Measurements from ENCODE around the gene FOLR3. TPM values are rescaled to one million over a fixed set of nuclear protein-coding genes. Genes with fewer than 3 reads are reported as not detected.
"Not testable (repeated sequence)": the region's sequence is repeated elsewhere in the genome, so short reads cannot be mapped to it uniquely, and the experiment has no call there.

Gene FOLR3
- total RNA-seq, 2 experiments from 2014 or later = not detected

DNA sequence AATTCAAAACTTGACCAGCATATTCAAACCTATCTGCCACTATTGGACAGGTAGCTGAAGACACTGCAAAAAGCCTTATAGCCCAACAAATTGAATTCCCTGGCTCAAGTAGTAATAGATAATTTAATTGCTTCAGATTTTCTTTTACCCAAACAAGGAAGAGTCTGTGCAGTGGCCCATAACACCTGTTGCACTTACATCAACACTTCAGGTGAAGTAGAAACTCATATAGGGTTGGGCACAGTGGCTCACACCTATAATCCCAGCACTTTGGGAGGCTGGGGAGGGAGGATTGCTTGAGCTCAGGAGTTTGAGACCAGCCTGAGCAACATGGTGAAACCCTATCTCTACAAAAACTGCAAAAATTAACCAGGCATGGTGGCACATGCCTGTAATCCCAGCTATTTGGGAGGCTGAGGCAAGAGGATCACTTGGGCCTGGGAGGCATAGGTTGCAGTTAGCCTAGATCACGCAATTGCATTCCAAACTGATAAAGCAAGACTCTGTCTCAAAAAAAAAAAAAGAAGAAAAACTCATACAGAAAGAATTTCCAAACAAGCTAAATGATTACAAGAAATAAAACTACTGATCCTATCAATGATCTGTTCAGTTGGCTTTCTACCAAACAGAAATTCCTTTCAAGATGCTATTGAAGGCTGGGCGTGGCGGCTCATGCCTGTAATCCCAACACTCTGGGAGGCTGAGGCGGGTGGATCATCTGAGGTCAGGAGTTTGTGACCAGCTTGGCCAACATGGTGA, 9.5 kb downstream of the FOLR3 start:
- no peak for DNase-seq
- H3K27me3 Mint-ChIP-seq (ENCODE audit: low read depth) = no peaks in the 10 kb centered on the region
- H3K4me1 Mint-ChIP-seq (ENCODE audit: low read depth) = peaks cover 1% of the 10 kb centered on the region
- H3K36me3 Mint-ChIP-seq (ENCODE audit: low read depth) = no peaks in the 10 kb centered on the region
- no peaks in the 10 kb centered on the region for H3K9me3 Mint-ChIP-seq
- CTCF ChIA-PET = interaction anchor here (0.6 to 3.5 kb wide), 24 partner anchors 9 to 379 kb away, joined by 3 to 33 read pairs (median 6); no protein-coding TSS in a partner anchor
- no peak overlapping the region for H3K4me3 Mint-ChIP-seq
- intact Hi-C loops (cut with micrococcal nuclease) = loop anchor here (1.0 to 5.0 kb wide), 4 partner anchors 32 to 233 kb away; partner anchors contain the start of gene ANAPC15
- no peak overlapping the region for H3K27ac Mint-ChIP-seq

DNA sequence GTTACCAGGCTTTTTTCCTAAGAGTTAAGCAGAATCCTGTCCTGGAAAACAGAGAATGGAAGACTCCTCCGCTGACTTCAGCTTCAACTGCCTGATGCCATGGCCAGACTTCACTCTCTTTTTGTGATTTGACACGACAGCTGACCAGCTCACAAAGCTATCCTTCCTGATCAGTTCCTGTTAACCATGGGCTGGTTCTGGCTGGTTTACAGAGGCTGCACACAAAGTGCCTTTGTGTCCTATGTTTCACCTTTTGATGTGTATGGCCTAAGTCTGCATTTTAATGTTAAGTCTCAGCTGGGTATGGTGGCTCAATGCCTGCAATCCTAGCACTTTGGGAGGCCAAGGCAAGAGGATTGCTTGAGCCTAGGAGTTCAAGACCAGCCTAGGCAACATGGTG, 11.1 kb downstream of the FOLR3 start:
- CTCF ChIA-PET = interaction anchor here (0.6 to 1.5 kb wide), 5 partner anchors 9 to 284 kb away, joined by 3 to 5 read pairs (median 3); no protein-coding TSS in a partner anchor
- Mint-ChIP-seq H3K4me1 (ENCODE audit: low read depth) (peaks cover 1% of the 10 kb centered on the region), H3K36me3 (ENCODE audit: low read depth) (no peaks in the 10 kb centered on the region), H3K27ac (no peak overlapping the region), H3K9me3 (no peaks in the 10 kb centered on the region), H3K27me3 (ENCODE audit: low read depth) (no peaks in the 10 kb centered on the region), H3K4me3 (no peak overlapping the region)
- DNase-seq = no peak
- intact Hi-C loops (cut with micrococcal nuclease) = no loop called here

DNA sequence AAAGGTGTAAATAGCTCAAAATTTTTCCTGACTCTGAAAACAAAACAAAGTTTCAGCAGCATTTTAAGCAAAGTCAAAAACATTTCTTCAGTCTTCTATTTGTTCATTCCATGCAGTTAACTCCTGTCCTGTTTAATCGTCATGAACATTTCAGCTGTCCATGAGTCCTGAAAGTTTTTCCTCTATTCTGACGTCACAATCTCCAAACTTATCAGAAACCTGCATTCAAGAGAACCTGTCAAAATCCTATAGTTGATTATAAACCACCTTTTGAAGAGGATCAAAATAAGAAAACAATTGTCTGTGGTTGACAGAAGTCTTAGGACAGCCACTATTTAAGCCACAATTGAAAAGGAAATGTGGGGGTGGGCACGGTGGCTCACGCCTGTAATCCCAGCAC, 15.4 kb downstream of the FOLR3 start:
- no peak for DNase-seq
- no peaks in the 10 kb centered on the region for H3K9me3 Mint-ChIP-seq
- no peak overlapping the region for H3K4me3 Mint-ChIP-seq
- H3K27ac Mint-ChIP-seq = no peak overlapping the region
- peaks cover 2% of the 10 kb centered on the region for H3K27me3 Mint-ChIP-seq (ENCODE audit: low read depth)
- intact Hi-C loops (cut with micrococcal nuclease) = no loop called here
- H3K4me1 Mint-ChIP-seq (ENCODE audit: low read depth) = no peaks in the 10 kb centered on the region
- CTCF ChIA-PET = no interaction called here
- H3K36me3 Mint-ChIP-seq (ENCODE audit: low read depth) = no peaks in the 10 kb centered on the region

DNA sequence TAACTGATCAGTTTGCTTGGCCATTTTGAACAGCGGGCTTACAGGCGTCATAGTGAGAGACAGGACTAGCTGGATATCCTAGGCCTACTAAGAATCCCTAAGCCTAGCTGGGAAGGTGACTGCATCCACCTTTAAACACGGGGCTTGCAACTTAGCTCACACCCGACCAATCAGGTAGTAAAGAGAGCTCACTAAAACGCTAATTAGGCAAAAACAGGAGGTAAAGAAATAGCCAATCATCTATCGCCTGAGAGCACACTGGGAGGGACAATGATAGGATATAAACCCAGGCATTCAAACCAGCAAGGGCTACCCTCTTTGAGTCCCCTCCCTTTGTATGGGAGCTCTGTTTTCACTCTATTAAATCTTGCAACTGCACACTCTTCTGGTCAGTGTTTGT, 18.3 kb downstream of the FOLR3 start:
- DNase-seq; H3K9me3 Mint-ChIP-seq; intact Hi-C loops (cut with micrococcal nuclease); H3K4me1 Mint-ChIP-seq (ENCODE audit: low read depth); H3K4me3 Mint-ChIP-seq; H3K27ac Mint-ChIP-seq; H3K27me3 Mint-ChIP-seq (ENCODE audit: low read depth); H3K36me3 Mint-ChIP-seq (ENCODE audit: low read depth): not testable (repeated sequence)
- CTCF ChIA-PET = interaction anchor here (1.2 to 2.7 kb wide), 4 partner anchors 10 to 175 kb away, joined by 3 to 15 read pairs (median 4); no protein-coding TSS in a partner anchor

DNA sequence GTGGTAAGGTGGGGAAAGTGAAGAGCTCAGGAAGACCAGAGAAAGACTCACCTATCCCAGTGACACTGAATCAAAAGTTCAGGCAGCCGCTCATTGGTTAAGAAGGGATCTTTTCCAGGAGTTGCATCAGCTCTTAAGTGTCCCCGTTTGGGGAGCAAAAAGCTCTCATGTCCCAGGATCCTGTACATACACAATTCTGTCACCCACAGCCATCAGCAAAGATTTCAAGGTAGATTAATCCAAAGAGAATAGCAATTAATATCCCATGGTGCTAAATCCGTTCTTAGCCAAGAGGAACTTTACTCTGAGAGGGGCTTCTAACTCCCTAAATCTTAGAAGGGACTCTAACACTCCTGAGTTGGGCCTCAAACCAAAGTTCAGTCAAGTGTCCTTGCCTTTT, 19.3 kb downstream of the FOLR3 start:
- no peak overlapping the region for H3K4me3 Mint-ChIP-seq
- CTCF ChIA-PET = interaction anchor here (1.2 to 2.7 kb wide), 2 partner anchors 11 to 130 kb away, joined by 3 to 15 read pairs; no protein-coding TSS in a partner anchor
- no peaks in the 10 kb centered on the region for H3K4me1 Mint-ChIP-seq (ENCODE audit: low read depth)
- H3K27me3 Mint-ChIP-seq (ENCODE audit: low read depth) = peaks cover 2% of the 10 kb centered on the region
- H3K36me3 Mint-ChIP-seq (ENCODE audit: low read depth) = no peaks in the 10 kb centered on the region
- no peak for DNase-seq
- H3K9me3 Mint-ChIP-seq = no peaks in the 10 kb centered on the region
- intact Hi-C loops (cut with micrococcal nuclease) = no loop called here
- no peak overlapping the region for H3K27ac Mint-ChIP-seq

DNA sequence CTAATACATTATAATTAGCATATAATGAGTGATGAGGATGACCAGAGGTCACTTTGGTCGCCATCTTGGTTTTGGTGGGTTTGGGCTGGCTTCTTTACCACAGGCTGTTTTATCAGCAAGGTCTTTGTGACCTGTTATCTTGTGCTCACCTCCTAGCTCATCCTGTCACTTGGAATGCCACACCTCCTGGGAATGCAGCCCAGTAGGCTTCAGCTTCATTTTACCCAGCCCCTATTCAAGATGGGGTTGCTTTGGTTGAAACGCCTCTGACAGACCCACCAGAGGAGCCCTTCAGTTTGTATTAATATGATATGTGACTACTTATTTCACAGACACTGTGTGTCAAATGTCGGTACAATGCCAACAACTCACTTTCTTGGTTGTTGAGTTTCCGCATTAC, 20.2 kb downstream of the FOLR3 start:
- H3K27ac Mint-ChIP-seq = no peak overlapping the region
- DNase-seq = no peak
- CTCF ChIA-PET = no interaction called here
- H3K36me3 Mint-ChIP-seq (ENCODE audit: low read depth) = no peaks in the 10 kb centered on the region
- no peak overlapping the region for H3K4me3 Mint-ChIP-seq
- intact Hi-C loops (cut with micrococcal nuclease) = no loop called here
- no peaks in the 10 kb centered on the region for H3K4me1 Mint-ChIP-seq (ENCODE audit: low read depth)
- no peaks in the 10 kb centered on the region for H3K9me3 Mint-ChIP-seq
- peaks cover 6% of the 10 kb centered on the region for H3K27me3 Mint-ChIP-seq (ENCODE audit: low read depth)

DNA sequence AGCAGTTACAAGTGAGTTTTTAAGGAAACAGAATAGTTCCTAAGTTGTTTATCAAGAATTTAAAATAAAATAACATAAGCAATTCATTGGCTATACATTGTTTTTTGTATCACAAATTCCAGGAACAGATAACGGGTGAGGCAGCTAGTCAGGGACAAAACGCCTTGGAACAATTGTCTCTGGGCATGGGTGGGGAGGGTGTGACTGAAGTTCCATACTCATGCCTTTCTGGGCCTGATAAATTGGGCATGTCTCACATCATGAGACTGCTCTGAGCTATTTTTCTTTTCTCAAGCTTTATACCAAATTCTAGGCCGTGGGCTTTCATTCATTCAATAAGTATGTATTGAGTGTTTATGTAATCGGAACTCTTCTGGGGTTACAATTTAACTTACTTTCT, 21.6 kb downstream of the FOLR3 start:
- intact Hi-C loops (cut with micrococcal nuclease) = no loop called here
- no peak overlapping the region for H3K4me3 Mint-ChIP-seq
- H3K9me3 Mint-ChIP-seq = no peaks in the 10 kb centered on the region
- no peaks in the 10 kb centered on the region for H3K4me1 Mint-ChIP-seq (ENCODE audit: low read depth)
- H3K27me3 Mint-ChIP-seq (ENCODE audit: low read depth) = peaks cover 6% of the 10 kb centered on the region
- H3K36me3 Mint-ChIP-seq (ENCODE audit: low read depth) = no peaks in the 10 kb centered on the region
- H3K27ac Mint-ChIP-seq = no peak overlapping the region
- CTCF ChIA-PET = interaction anchor here (0.7 kb wide), 1 partner anchor 94 kb away, joined by 3 read pairs; no protein-coding TSS in a partner anchor
- DNase-seq = no peak

DNA sequence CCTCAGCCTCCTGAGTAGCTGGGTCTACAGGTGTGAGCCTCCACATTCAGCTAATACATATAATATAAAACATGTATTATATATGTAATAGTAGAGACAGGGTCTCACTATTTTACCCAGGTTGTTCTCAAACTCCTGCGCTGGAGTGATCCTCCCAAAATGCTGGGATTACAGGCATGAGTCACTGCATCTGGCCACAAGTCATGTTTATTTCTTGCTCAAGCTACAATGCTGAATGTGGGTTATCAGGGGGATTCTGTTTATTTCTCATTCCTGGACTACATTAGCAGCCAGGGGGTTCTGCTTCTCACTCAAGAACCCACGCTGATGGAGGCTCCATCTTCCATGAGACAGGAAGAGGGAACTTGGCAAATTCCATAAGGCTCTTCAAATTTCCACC, 24.8 kb downstream of the FOLR3 start:
- Mint-ChIP-seq H3K27me3 (ENCODE audit: low read depth) (peaks cover 5% of the 10 kb centered on the region), H3K9me3 (no peaks in the 10 kb centered on the region), H3K4me1 (ENCODE audit: low read depth) (no peaks in the 10 kb centered on the region), H3K27ac (no peak overlapping the region), H3K4me3 (no peak overlapping the region), H3K36me3 (ENCODE audit: low read depth) (no peaks in the 10 kb centered on the region)
- no peak for DNase-seq
- CTCF ChIA-PET = interaction anchor here (1.9 kb wide), 1 partner anchor 23 kb away, joined by 10 read pairs; no protein-coding TSS in a partner anchor
- intact Hi-C loops (cut with micrococcal nuclease) = no loop called here

DNA sequence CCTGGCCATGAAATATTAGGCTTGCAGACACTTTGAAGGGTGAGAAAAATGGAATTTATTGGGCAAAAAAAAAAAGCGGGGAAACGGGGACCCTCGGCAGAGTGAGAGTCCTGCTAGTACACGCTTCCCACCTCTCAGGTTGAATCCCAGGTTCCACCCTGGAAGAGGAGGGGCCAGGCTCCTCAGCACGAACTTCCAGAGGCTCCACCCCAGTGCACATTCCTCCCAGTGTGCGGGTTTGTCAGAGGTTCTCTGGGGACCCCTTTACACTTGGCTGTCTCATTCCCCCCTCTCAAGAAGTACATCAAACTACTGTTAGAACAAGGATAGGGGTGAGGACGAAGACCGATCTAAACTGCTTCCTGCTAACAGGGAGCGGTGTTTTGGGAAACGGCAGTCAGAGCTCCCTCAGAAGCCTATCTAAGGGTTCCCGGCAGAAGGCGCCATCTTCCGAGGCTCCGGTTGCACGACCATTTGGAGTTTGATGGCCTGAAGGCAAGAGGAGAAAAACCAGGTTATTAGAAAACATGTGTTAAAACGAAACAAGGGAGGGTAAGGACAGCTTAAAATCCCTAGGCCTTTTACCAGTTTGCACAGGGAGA, 27.5 kb downstream of the FOLR3 start:
- intact Hi-C loops (cut with micrococcal nuclease) = no loop called here
- CTCF ChIA-PET = interaction anchor here (1.1 kb wide), 1 partner anchor 19 kb away, joined by 3 read pairs; no protein-coding TSS in a partner anchor
- DNase-seq = no peak

DNA sequence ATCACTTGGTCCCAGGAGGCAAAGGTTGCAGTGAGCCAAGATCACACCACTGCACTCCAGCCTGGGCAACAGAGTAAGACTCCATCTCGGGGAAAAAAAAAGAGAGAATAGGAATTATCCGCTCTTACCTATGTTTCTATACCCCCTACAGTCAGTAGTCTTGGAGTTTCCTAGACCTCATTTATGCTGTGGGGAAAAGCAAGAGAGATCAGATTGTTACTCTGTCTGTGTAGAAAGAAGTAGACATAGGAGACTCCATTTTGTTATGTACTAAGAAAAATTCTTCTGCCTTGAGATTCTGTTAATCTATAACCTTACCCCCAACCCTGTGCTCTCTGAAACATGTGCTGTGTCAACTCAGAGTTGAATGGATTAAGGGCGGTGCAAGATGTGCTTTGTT, 28.7 kb downstream of the FOLR3 start:
- H3K27me3 Mint-ChIP-seq (ENCODE audit: low read depth); H3K9me3 Mint-ChIP-seq; H3K36me3 Mint-ChIP-seq (ENCODE audit: low read depth); H3K27ac Mint-ChIP-seq; intact Hi-C loops (cut with micrococcal nuclease); H3K4me1 Mint-ChIP-seq (ENCODE audit: low read depth); H3K4me3 Mint-ChIP-seq; DNase-seq; CTCF ChIA-PET: not testable (repeated sequence)

More for the DNA sequence above, 27.5 kb downstream of the FOLR3 start:
- Mint-ChIP-seq H3K27me3 (ENCODE audit: low read depth) (peaks cover 5% of the 10 kb centered on the region), H3K27ac (no peak overlapping the region), H3K36me3 (ENCODE audit: low read depth) (no peaks in the 10 kb centered on the region), H3K9me3 (no peaks in the 10 kb centered on the region), H3K4me1 (ENCODE audit: low read depth) (no peaks in the 10 kb centered on the region), H3K4me3 (no peak overlapping the region)

DNA sequence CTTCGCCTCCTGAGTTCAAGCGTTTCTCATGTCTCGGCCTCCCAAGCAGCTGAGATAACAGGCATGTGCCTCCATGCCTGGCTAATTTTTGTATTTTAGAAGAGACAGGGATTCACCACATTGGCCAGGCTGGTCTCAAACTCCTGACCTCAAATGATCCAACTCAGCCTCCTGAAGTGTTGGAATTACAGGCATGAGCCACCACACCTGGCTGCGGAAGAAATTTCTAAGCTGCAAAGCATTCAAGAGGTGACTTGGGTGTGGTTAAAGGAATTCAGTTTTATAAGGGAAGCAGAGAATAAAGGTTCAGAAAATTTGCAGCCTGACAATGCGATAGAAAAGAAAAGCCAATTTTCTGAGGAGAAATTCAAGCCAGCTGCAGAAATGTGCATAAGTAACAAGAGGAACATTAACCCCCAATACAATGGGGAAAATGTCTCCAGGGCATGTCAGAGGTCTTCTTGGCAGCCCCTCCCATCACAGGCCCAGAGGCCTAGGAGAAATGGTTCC, 33.6 kb downstream of the FOLR3 start:
- CTCF ChIA-PET = interaction anchor here (1.8 kb wide), 1 partner anchor 15 kb away, joined by 7 read pairs; no protein-coding TSS in a partner anchor
- H3K9me3 Mint-ChIP-seq; H3K36me3 Mint-ChIP-seq (ENCODE audit: low read depth); DNase-seq; H3K4me3 Mint-ChIP-seq; H3K27ac Mint-ChIP-seq; H3K4me1 Mint-ChIP-seq (ENCODE audit: low read depth); intact Hi-C loops (cut with micrococcal nuclease); H3K27me3 Mint-ChIP-seq (ENCODE audit: low read depth): not testable (repeated sequence)

DNA sequence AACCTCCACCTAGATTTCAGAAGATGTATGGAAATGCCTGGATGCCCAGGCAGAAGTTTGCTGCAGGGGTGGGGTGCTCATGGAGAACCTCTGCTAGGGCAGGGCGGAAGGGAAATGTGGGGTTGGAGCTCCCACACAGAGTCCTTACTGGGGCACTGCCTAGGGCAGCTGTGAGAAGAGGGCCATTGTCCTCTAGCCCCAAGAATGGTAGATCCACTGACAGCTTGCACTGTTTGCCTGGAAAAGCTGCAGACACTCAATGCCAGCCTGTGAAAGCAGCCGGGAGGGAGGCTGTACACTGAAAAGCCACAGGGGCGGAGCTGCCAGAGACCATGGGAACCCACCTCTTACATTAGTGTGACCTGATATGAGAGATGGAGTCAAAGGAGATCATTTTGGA, 34.2 kb downstream of the FOLR3 start:
- H3K4me3 Mint-ChIP-seq; DNase-seq; H3K9me3 Mint-ChIP-seq; H3K4me1 Mint-ChIP-seq (ENCODE audit: low read depth); H3K36me3 Mint-ChIP-seq (ENCODE audit: low read depth); H3K27ac Mint-ChIP-seq; H3K27me3 Mint-ChIP-seq (ENCODE audit: low read depth); intact Hi-C loops (cut with micrococcal nuclease): not testable (repeated sequence)
- CTCF ChIA-PET = interaction anchor here (1.8 kb wide), 1 partner anchor 14 kb away, joined by 7 read pairs; no protein-coding TSS in a partner anchor

Measured in activated naive CD4-positive, alpha-beta T cell treated with anti-CD3 and anti-CD28 coated beads for 36 hours (primary cell).